IMR-90 (cell line): ENCODE data around the gene UFC1. TPM values are rescaled to one million over a fixed set of nuclear protein-coding genes. Genes with fewer than 3 reads are reported as not detected.
A peak's percentile ranks its signal among the peaks of the same experiment; 100 is the strongest.

Experiments
- ATAC-seq: fragments of 200-7000 bp; cut with Tn5 transposase; 2 replicates; pipeline ENCODE4 v1.9.1; 2020; ENCODE audit warnings: low read depth, mild to moderate bottlenecking, moderate library complexity
- BruUV-seq: library from RNA; stranded (reverse); fragments of 400-500 nt; replicated peaks from 2 replicates; lab custom pipeline; 2021; lab: Mats Ljungman, UMichigan
- CTCF ChIA-PET: fragments of 300-600 bp; formaldehyde crosslinking; extraction: SDS; loops from one replicate; lab custom pipeline; 2021; ENCODE audit warnings: antibody characterized with exemption; lab: Yijun Ruan, JAX
- POLR2A ChIA-PET: fragments of 300-600 bp; sonication (Branson Sonifier 250); formaldehyde crosslinking; loops from one replicate; lab custom pipeline; 2022; ENCODE audit warnings: antibody characterized with exemption; ENCODE audit not compliant: unreplicated experiment; lab: Charles Lee
- DNase-seq: peaks from one replicate; pipeline ENCODE4 v3.0.0; 2013
- H2AFZ ChIP-seq: replicated peaks from 2 replicates; pipeline ENCODE3; 2013; ENCODE audit warnings: low read length, mild to moderate bottlenecking; ENCODE audit not compliant: poor library complexity
- H2AK5ac ChIP-seq: 2 replicates; pipeline ENCODE4 v1.6.1; 2013; ENCODE audit warnings: low read depth, low read length, inconsistent platforms
- H2AK9ac ChIP-seq: replicated peaks from 2 replicates; pipeline ENCODE3; 2013; ENCODE audit warnings: mild to moderate bottlenecking, low read depth, low read length, moderate library complexity; ENCODE audit not compliant: poor library complexity
- H2BK120ac ChIP-seq: 2 replicates; pipeline ENCODE4 v1.6.1; 2013; ENCODE audit warnings: low read depth, low read length, inconsistent platforms
- H2BK15ac ChIP-seq: 3 replicates; pipeline ENCODE4 v1.6.1; 2013; ENCODE audit warnings: low read depth, low read length, inconsistent platforms
- H2BK20ac ChIP-seq: 2 replicates; pipeline ENCODE4 v1.6.1; 2013; ENCODE audit warnings: low read depth, mild to moderate bottlenecking, inconsistent platforms, low read length, moderate library complexity
- H2BK5ac ChIP-seq: 2 replicates; pipeline ENCODE4 v1.6.1; 2013; ENCODE audit warnings: mild to moderate bottlenecking, low read depth, low read length, inconsistent platforms; ENCODE audit not compliant: poor library complexity, severe bottlenecking
- H3K14ac ChIP-seq: replicated peaks from 2 replicates; pipeline ENCODE4 v1.6.1; 2013; ENCODE audit warnings: low read depth, low read length, inconsistent platforms
- H3K18ac ChIP-seq: 2 replicates; pipeline ENCODE4 v1.6.1; 2013; ENCODE audit warnings: low read depth, low read length, control low read depth
- H3K23ac ChIP-seq: 2 replicates; pipeline ENCODE4 v1.6.1; 2013; ENCODE audit warnings: low read depth, low read length, inconsistent platforms
- H3K27ac ChIP-seq: 2 replicates; pipeline ENCODE4 v1.5.1; 2013; ENCODE audit warnings: mild to moderate bottlenecking, control low read depth, low read length; ENCODE audit not compliant: insufficient read depth
- H3K27me3 ChIP-seq: 2 replicates; pipeline ENCODE4 v1.6.1; 2013; ENCODE audit warnings: low read length; ENCODE audit not compliant: control insufficient read depth, insufficient read depth
- H3K36me3 ChIP-seq: 2 replicates; pipeline ENCODE4 v1.6.1; 2013; ENCODE audit warnings: low read length, mixed read lengths; ENCODE audit not compliant: control insufficient read depth, insufficient read depth
- H3K4ac ChIP-seq: 2 replicates; pipeline ENCODE4 v1.6.1; 2013; ENCODE audit warnings: low read depth, low read length, inconsistent platforms
- H3K4me1 ChIP-seq: 2 replicates; pipeline ENCODE4 v1.6.1; 2013; ENCODE audit warnings: low read length, mixed read lengths; ENCODE audit not compliant: control insufficient read depth, insufficient read depth
- H3K4me2 ChIP-seq: 2 replicates; pipeline ENCODE4 v1.6.1; 2013; ENCODE audit warnings: low read depth, mild to moderate bottlenecking, control low read depth, low read length, moderate library complexity
- H3K4me3 ChIP-seq: 2 replicates; pipeline ENCODE4 v1.5.1; 2013; ENCODE audit warnings: low read depth, mild to moderate bottlenecking, control low read depth, low read length, moderate library complexity; ENCODE audit not compliant: insufficient read depth
- H3K56ac ChIP-seq: 2 replicates; pipeline ENCODE4 v1.6.1; 2013; ENCODE audit warnings: low read length, inconsistent platforms; ENCODE audit not compliant: insufficient read depth; ENCODE audit errors: extremely low read depth
- H3K79me1 ChIP-seq, 2 experiments: 2 replicates each; pipeline ENCODE4 v1.6.1; 2013; ENCODE audit warnings: low read length in 2 of 2, inconsistent platforms in 1 of 2, low read depth in 1 of 2
- H3K9ac ChIP-seq: 2 replicates; pipeline ENCODE4 v1.6.1; 2013; ENCODE audit warnings: low read depth, low read length, control low read depth
- H3K9me1 ChIP-seq: 2 replicates; pipeline ENCODE4 v1.6.1; 2013; ENCODE audit warnings: low read length, inconsistent platforms; ENCODE audit not compliant: insufficient read depth
- H3K9me3 ChIP-seq: 2 replicates; pipeline ENCODE4 v1.6.1; 2013; ENCODE audit warnings: low read length; ENCODE audit not compliant: control insufficient read depth, insufficient read depth
- H4K20me1 ChIP-seq: 2 replicates; pipeline ENCODE4 v1.6.1; 2013; ENCODE audit warnings: low read length, inconsistent platforms; ENCODE audit not compliant: insufficient read depth
- H4K5ac ChIP-seq: 2 replicates; pipeline ENCODE4 v1.6.1; 2013; ENCODE audit warnings: mild to moderate bottlenecking, low read depth, low read length, control low read depth
- H4K8ac ChIP-seq, 2 experiments: 2 replicates each; pipeline ENCODE4 v1.6.1; 2013; ENCODE audit warnings: low read depth in 2 of 2, low read length in 2 of 2, control low read depth in 1 of 2, inconsistent platforms in 1 of 2
- H4K91ac ChIP-seq: 2 replicates; pipeline ENCODE4 v1.6.1; 2013; ENCODE audit warnings: low read depth, low read length, inconsistent platforms; ENCODE audit not compliant: insufficient read depth
- BHLHE40 ChIP-seq: fragments of 150-350 bp; IDR thresholded peaks from 2 replicates; pipeline ENCODE4 v1.6.1; 2016; ENCODE audit warnings: mild to moderate bottlenecking, low read depth, low read length
- CEBPB ChIP-seq: IDR thresholded peaks from 2 replicates; pipeline ENCODE4 v1.6.1; 2012; ENCODE audit warnings: low read depth, low read length, improper control_type of control experiment
- CHD1 ChIP-seq: IDR thresholded peaks from 2 replicates; pipeline ENCODE4 v1.6.1; 2012; ENCODE audit warnings: low read depth, low read length, improper control_type of control experiment
- FOS ChIP-seq: fragments of 150-350 bp; IDR thresholded peaks from 2 replicates; pipeline ENCODE4 v1.6.1; 2016; ENCODE audit warnings: low read depth, low read length
- MAFK ChIP-seq: IDR thresholded peaks from 2 replicates; pipeline ENCODE4 v1.6.1; 2012; ENCODE audit warnings: low read depth, low read length, improper control_type of control experiment
- MAZ ChIP-seq: IDR thresholded peaks from 2 replicates; pipeline ENCODE4 v1.6.1; 2012; ENCODE audit warnings: low read depth, mild to moderate bottlenecking, low read length, improper control_type of control experiment, moderate library complexity, borderline replicate concordance
- NFE2L2 ChIP-seq: fragments of 150-350 bp; IDR thresholded peaks from 2 replicates; pipeline ENCODE4 v1.6.1; 2016; ENCODE audit warnings: low read depth, mild to moderate bottlenecking, low read length
- RAD21 ChIP-seq: IDR thresholded peaks from 2 replicates; pipeline ENCODE4 v1.6.1; 2012; ENCODE audit warnings: low read length, improper control_type of control experiment
- RCOR1 ChIP-seq: IDR thresholded peaks from 2 replicates; pipeline ENCODE4 v1.6.1; 2012; ENCODE audit warnings: mild to moderate bottlenecking, low read length, improper control_type of control experiment; ENCODE audit not compliant: insufficient replicate concordance
- SMC3 ChIP-seq: fragments of 150-350 bp; IDR thresholded peaks from 2 replicates; pipeline ENCODE4 v1.6.1; 2016; ENCODE audit warnings: low read depth, mild to moderate bottlenecking, antibody characterized with exemption, low read length, moderate library complexity
- WGBS, 2 experiments: methylation state at CpG; one replicate each; pipeline versions ENCODE4 v1.1.5 to v1.1.7; 2013; ENCODE audit warnings: missing lambda C conversion rate in 2 of 2; ENCODE audit not compliant: insufficient read length in 1 of 2; ENCODE audit errors: extremely low coverage in 2 of 2; 5-methylcytosine and 5-hydroxymethylcytosine counted together
- dilution Hi-C: fragments of 300-500 bp; cut with HindIII; formaldehyde crosslinking; loops from one replicate; pipeline ENCODE4 v1.14.3; 2018; ENCODE audit warnings: low sequenced_read_pairs; ENCODE audit not compliant: unreplicated experiment
- in situ Hi-C: fragments of 300-500 bp; cut with MboI; formaldehyde crosslinking; loops from 3 replicates; pipeline ENCODE4 v1.14.3; 2019; ENCODE audit warnings: low sequenced_read_pairs, inconsistent platforms, mixed read lengths
- intact Hi-C: fragments of 100-400 bp; cut with micrococcal nuclease; formaldehyde crosslinking; loops from 2 replicates; pipeline ENCODE4 v1.10.0; 2022
- polyA plus RNA-seq, 3 experiments: library from polyadenylated mRNA; depleted of rRNA; stranded (reverse); fragments of >200 nt; gene quantifications; 2 replicates each; pipeline ENCODE4 v1.2.3, GENCODE V29; 2012; ENCODE audit warnings: low replicate concordance in 1 of 3
- total RNA-seq: library from RNA; depleted of rRNA; stranded (reverse); fragments of >200 nt; gene quantifications from 2 replicates; pipeline ENCODE4 v1.2.3, GENCODE V29; 2012
- TF ChIP-seq, protein P1 (sequence below): fragments of 150-350 bp; IDR thresholded peaks from 2 replicates; pipeline ENCODE4 v1.6.1; 2017; ENCODE audit warnings: mild to moderate bottlenecking, antibody characterized with exemption, low read length, low read depth
- TF ChIP-seq, protein P2 (sequence below): conservative IDR thresholded peaks from 2 replicates; pipeline ENCODE4 v1.5.1; 2012; ENCODE audit warnings: mild to moderate bottlenecking, low read depth, low read length, improper control_type of control experiment

Gene UFC1
- total and polyA plus RNA-seq, 2 of the 4 experiments (the other 2 are of a cell fraction) = 134 to 140 TPM

DNA sequence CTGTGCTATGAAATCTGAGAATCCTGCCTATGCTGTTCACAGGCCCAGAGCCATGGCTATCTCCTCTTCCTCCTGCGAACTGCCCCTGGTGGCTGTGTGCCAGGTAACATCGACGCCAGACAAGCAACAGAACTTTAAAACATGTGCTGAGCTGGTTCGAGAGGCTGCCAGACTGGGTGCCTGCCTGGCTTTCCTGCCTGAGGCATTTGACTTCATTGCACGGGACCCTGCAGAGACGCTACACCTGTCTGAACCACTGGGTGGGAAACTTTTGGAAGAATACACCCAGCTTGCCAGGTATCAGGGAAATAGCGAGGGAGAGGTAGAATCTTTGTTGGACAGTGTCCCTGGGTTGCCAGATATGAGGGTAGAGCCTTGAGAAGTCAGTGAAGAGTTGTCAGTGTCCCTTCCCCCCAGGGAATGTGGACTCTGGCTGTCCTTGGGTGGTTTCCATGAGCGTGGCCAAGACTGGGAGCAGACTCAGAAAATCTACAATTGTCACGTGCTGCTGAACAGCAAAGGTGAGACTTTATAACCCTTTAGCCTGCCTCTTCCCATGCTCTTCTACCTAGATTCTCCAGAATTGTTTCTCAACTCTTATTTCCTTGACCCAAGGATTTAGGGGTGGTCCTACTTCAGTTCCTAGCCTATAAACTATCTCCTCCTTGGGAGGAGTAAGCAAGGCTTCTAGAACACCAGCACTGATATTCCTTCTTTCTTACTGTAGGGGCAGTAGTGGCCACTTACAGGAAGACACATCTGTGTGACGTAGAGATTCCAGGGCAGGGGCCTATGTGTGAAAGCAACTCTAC, 34.5 kb upstream of the UFC1 start (continued):
- TF ChIP-seq RAD21 (peak; percentile 29; the same call in 1 of the 2 replicates), SMC3 (no peak)

- ATAC-seq = no peak
- H4K20me1 ChIP-seq = peaks cover 32% of the 10 kb centered on the region
- no peak overlapping the region for H3K18ac ChIP-seq
- dilution Hi-C loops = no loop called here
- H3K9me3 ChIP-seq = no peaks in the 10 kb centered on the region; the same call in 1 of the 2 replicates
- H2AFZ ChIP-seq = no peak overlapping the region
- no peak overlapping the region for H3K56ac ChIP-seq
- intact Hi-C loops = no loop called here
- H3K36me3 ChIP-seq = peaks cover 50% of the 10 kb centered on the region
- CTCF ChIA-PET = no interaction called here
- H2BK20ac ChIP-seq = no peak overlapping the region
- no peak overlapping the region for H3K9ac ChIP-seq
- no TSS peak for BruUV-seq
- H3K79me1 ChIP-seq = peaks cover 37 to 75% of the 10 kb centered on the region in 2 experiments
- H2BK15ac ChIP-seq = no peak overlapping the region
- TF ChIP-seq BHLHE40 (no peak), CHD1 (no peak), MAFK (no peak), MAZ (no peak), CEBPB (no peak), NFE2L2 (no peak), SMC3 (no peak), RCOR1 (no peak), FOS (no peak), RAD21 (no peak)
- TF ChIP-seq, protein P1, sequence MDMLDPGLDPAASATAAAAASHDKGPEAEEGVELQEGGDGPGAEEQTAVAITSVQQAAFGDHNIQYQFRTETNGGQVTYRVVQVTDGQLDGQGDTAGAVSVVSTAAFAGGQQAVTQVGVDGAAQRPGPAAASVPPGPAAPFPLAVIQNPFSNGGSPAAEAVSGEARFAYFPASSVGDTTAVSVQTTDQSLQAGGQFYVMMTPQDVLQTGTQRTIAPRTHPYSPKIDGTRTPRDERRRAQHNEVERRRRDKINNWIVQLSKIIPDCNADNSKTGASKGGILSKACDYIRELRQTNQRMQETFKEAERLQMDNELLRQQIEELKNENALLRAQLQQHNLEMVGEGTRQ = no peak
- TF ChIP-seq, protein P2, sequence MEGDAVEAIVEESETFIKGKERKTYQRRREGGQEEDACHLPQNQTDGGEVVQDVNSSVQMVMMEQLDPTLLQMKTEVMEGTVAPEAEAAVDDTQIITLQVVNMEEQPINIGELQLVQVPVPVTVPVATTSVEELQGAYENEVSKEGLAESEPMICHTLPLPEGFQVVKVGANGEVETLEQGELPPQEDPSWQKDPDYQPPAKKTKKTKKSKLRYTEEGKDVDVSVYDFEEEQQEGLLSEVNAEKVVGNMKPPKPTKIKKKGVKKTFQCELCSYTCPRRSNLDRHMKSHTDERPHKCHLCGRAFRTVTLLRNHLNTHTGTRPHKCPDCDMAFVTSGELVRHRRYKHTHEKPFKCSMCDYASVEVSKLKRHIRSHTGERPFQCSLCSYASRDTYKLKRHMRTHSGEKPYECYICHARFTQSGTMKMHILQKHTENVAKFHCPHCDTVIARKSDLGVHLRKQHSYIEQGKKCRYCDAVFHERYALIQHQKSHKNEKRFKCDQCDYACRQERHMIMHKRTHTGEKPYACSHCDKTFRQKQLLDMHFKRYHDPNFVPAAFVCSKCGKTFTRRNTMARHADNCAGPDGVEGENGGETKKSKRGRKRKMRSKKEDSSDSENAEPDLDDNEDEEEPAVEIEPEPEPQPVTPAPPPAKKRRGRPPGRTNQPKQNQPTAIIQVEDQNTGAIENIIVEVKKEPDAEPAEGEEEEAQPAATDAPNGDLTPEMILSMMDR = no peak
- H3K27me3 ChIP-seq = no peaks in the 10 kb centered on the region
- no peak overlapping the region for H3K4ac ChIP-seq
- H3K9me1 ChIP-seq = peaks cover 20% of the 10 kb centered on the region
- no peak for DNase-seq
- H3K4me3 ChIP-seq = no peak overlapping the region
- peaks cover 17% of the 10 kb centered on the region for H3K4me1 ChIP-seq
- H3K14ac ChIP-seq = no peak overlapping the region
- H3K4me2 ChIP-seq = no peak overlapping the region
- H2BK120ac ChIP-seq = no peak overlapping the region
- no peak overlapping the region for H2AK9ac ChIP-seq
- H4K8ac ChIP-seq = no peak overlapping the region
- no peak overlapping the region for H2BK5ac ChIP-seq
- H3K27ac ChIP-seq = no peak overlapping the region
- WGBS, 2 experiments = no CpG with 5 or more reads among the region's 3 CpGs
- H2AK5ac ChIP-seq = no peak overlapping the region
- no peak overlapping the region for H4K91ac ChIP-seq
- no peak overlapping the region for H4K5ac ChIP-seq
- POLR2A ChIA-PET = no interaction called here
- H3K23ac ChIP-seq = no peak overlapping the region
- in situ Hi-C loops = no loop called here
These were observed 32.6 kb upstream of the UFC1 start for GRCh38 chr1:161121042-161121650.
